HepG2 (cell line): ENCODE data around the gene NDEL1. TPM values are rescaled to one million over a fixed set of nuclear protein-coding genes. Genes with fewer than 3 reads are reported as not detected.

Experiments
- CCAR2 ChIP-seq: fragments of 200-400 bp; formaldehyde crosslinking; optimal IDR thresholded peaks from 2 replicates; pipeline ENCODE3; 2018; ENCODE audit warnings: low read depth, mild to moderate bottlenecking, low read length, moderate library complexity
- CREM ChIP-seq, 2 experiments: sonication (generic) in 1 of 2; formaldehyde crosslinking in 1 of 2; IDR thresholded peaks; 2 replicates each; pipeline versions ENCODE4 v1.4.0 to v1.6.1; 2016 to 2020; ENCODE audit warnings: antibody characterized with exemption in 1 of 2, mild to moderate bottlenecking in 1 of 2, missing genetic modification reagents in 1 of 2
- HES4 ChIP-seq: sonication (generic); formaldehyde crosslinking; IDR thresholded peaks from 2 replicates; pipeline ENCODE4 v1.9.0; 2021; ENCODE audit warnings: mild to moderate bottlenecking, missing genetic modification reagents, borderline replicate concordance
- HHEX ChIP-seq: IDR thresholded peaks from 2 replicates; pipeline ENCODE4 v1.6.1; 2016; ENCODE audit warnings: control low read depth
- KMT2A ChIP-seq: sonication (generic); formaldehyde crosslinking; IDR thresholded peaks from 2 replicates; pipeline ENCODE4 v1.4.0; 2020; ENCODE audit warnings: missing genetic modification reagents
- MTA3 ChIP-seq: sonication (generic); formaldehyde crosslinking; IDR thresholded peaks from 2 replicates; pipeline ENCODE4 v1.4.0; 2020; ENCODE audit warnings: missing genetic modification reagents
- NFE2L1 ChIP-seq: sonication (generic); formaldehyde crosslinking; IDR thresholded peaks from 2 replicates; pipeline ENCODE4 v1.4.0; 2020; ENCODE audit warnings: missing genetic modification reagents, mild to moderate bottlenecking, borderline replicate concordance
- NONO ChIP-seq, 2 experiments: fragments of 450-650 bp in 1 of 2; sonication (generic) in 1 of 2; formaldehyde crosslinking in 1 of 2; IDR thresholded peaks in 1 of 2; conservative IDR thresholded peaks in 1 of 2; 2 replicates each; pipeline versions ENCODE4 v1.6.1 to v1.8.0; 2017 to 2022; ENCODE audit warnings: mild to moderate bottlenecking in 1 of 2, missing genetic modification reagents in 1 of 2, moderate library complexity in 1 of 2
- NRL ChIP-seq: sonication (generic); formaldehyde crosslinking; IDR thresholded peaks from 2 replicates; pipeline ENCODE4 v1.5.0; 2020; ENCODE audit warnings: missing genetic modification reagents, mild to moderate bottlenecking, moderate library complexity, borderline replicate concordance
- SAP130 ChIP-seq: IDR thresholded peaks from 2 replicates; pipeline ENCODE4 v1.6.1; 2016; ENCODE audit warnings: low read depth
- SMAD9 ChIP-seq: sonication (generic); formaldehyde crosslinking; IDR thresholded peaks from 2 replicates; pipeline ENCODE4 v1.5.1; 2020; ENCODE audit warnings: mild to moderate bottlenecking, missing genetic modification reagents
- ZFP37 ChIP-seq: sonication (generic); formaldehyde crosslinking; IDR thresholded peaks from 2 replicates; pipeline ENCODE4 v1.4.0; 2020; ENCODE audit warnings: missing genetic modification reagents, borderline replicate concordance
- ZMYM3 ChIP-seq: sonication (generic); formaldehyde crosslinking; IDR thresholded peaks from 2 replicates; pipeline ENCODE4 v1.5.1; 2020; ENCODE audit warnings: mild to moderate bottlenecking, missing genetic modification reagents
- ZNF235 ChIP-seq: sonication (generic); formaldehyde crosslinking; IDR thresholded peaks from 2 replicates; pipeline ENCODE4 v1.8.1; 2023; ENCODE audit warnings: mild to moderate bottlenecking, missing genetic modification reagents, borderline replicate concordance
- ZNF260 ChIP-seq: sonication (generic); formaldehyde crosslinking; IDR thresholded peaks from 2 replicates; pipeline ENCODE4 v1.4.0; 2020; ENCODE audit warnings: missing genetic modification reagents, low read depth, mild to moderate bottlenecking, borderline replicate concordance
- ZNF44 ChIP-seq: sonication (generic); formaldehyde crosslinking; IDR thresholded peaks from 2 replicates; pipeline ENCODE4 v1.5.1; 2020; ENCODE audit warnings: mild to moderate bottlenecking, missing genetic modification reagents
- ZNF674 ChIP-seq: sonication (generic); formaldehyde crosslinking; IDR thresholded peaks from 2 replicates; pipeline ENCODE4 v1.5.0; 2020; ENCODE audit warnings: low read depth, mild to moderate bottlenecking, missing genetic modification reagents
- polyA plus RNA-seq, 8 experiments: library from polyadenylated mRNA; depleted of rRNA in 3 of 8; stranded (reverse) in 7 of 8; unstranded in 1 of 8; fragments of >200 nt; fragmentation: Illumina TruSeq in 4 of 8; extraction: Trizol in 4 of 8; gene quantifications; 2 replicates each; pipeline versions ENCODE4 v1.2.1 to v1.2.3, GENCODE V29; 2011 to 2016; ENCODE audit warnings: low read depth in 4 of 8, missing spikeins in 1 of 8, mixed read lengths in 1 of 8; ENCODE audit not compliant: insufficient read depth in 1 of 8
- total RNA-seq, 5 experiments: library from RNA; depleted of rRNA; stranded (reverse); fragments of >200 nt; fragmentation: Illumina TruSeq; extraction: Trizol; gene quantifications; 2 replicates each; pipeline ENCODE4 v1.2.3, GENCODE V29; 2016; ENCODE audit warnings: low read depth in 1 of 5
- TF ChIP-seq, protein P1 (sequence below): sonication (generic); formaldehyde crosslinking; IDR thresholded peaks from 2 replicates; pipeline ENCODE4 v1.4.0; 2020; ENCODE audit warnings: low read depth, mild to moderate bottlenecking, missing genetic modification reagents
- TF ChIP-seq, protein P2 (sequence below): sonication (generic); formaldehyde crosslinking; IDR thresholded peaks from 2 replicates; pipeline ENCODE4 v1.4.0; 2020; ENCODE audit warnings: missing genetic modification reagents
- TF ChIP-seq, protein P3 (sequence below): sonication (generic); formaldehyde crosslinking; IDR thresholded peaks from 2 replicates; pipeline ENCODE4 v1.9.0; 2021; ENCODE audit warnings: missing genetic modification reagents, borderline replicate concordance
- TF ChIP-seq, protein P4 (sequence below): sonication (generic); formaldehyde crosslinking; IDR thresholded peaks from 2 replicates; pipeline ENCODE4 v1.9.0; 2022; ENCODE audit warnings: missing genetic modification reagents, mild to moderate bottlenecking, borderline replicate concordance

The NDEL1 gene
- total and polyA plus RNA-seq, 2 of the 13 experiments (the other 11 are each of a cell fraction or from before 2014, with no cell fraction given): 59.8 to 153 TPM

- TF ChIP-seq ZFP37 (CRISPR knock-in tag) (no peak), ZNF44 (CRISPR knock-in tag) (no peak), MTA3 (CRISPR knock-in tag) (no peak), ZNF260 (no peak), KMT2A (CRISPR knock-in tag) (peak; percentile 85), ZNF674 (CRISPR knock-in tag) (no peak), CCAR2 (no peak), CREM (IDR thresholded peaks at IDR 0.05) (no peak), CREM (CRISPR knock-in tag; IDR thresholded peaks at IDR 0.05) (no peak), HHEX (CRISPR knock-in tag) (no peak), NFE2L1 (CRISPR knock-in tag) (no peak), ZMYM3 (CRISPR knock-in tag) (no peak), SMAD9 (CRISPR knock-in tag) (peak; percentile 25; the same call in 1 of the 2 replicates), HES4 (CRISPR knock-in tag) (no peak), ZNF235 (0 out of 2 replicates have a peak, but pooled peaks have one; percentile 24), SAP130 (CRISPR knock-in tag) (peak; percentile 90), NONO (IDR thresholded peaks at IDR 0.05) (no peak), NONO (CRISPR knock-in tag; conservative IDR thresholded peaks at IDR 0.05) (peak; percentile 75), NRL (no peak)
- TF ChIP-seq, protein P1, sequence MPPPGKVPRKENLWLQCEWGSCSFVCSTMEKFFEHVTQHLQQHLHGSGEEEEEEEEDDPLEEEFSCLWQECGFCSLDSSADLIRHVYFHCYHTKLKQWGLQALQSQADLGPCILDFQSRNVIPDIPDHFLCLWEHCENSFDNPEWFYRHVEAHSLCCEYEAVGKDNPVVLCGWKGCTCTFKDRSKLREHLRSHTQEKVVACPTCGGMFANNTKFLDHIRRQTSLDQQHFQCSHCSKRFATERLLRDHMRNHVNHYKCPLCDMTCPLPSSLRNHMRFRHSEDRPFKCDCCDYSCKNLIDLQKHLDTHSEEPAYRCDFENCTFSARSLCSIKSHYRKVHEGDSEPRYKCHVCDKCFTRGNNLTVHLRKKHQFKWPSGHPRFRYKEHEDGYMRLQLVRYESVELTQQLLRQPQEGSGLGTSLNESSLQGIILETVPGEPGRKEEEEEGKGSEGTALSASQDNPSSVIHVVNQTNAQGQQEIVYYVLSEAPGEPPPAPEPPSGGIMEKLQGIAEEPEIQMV (CRISPR knock-in tag): 0 out of 2 replicates have a peak, but pooled peaks have one; percentile 6
- TF ChIP-seq, protein P2, sequence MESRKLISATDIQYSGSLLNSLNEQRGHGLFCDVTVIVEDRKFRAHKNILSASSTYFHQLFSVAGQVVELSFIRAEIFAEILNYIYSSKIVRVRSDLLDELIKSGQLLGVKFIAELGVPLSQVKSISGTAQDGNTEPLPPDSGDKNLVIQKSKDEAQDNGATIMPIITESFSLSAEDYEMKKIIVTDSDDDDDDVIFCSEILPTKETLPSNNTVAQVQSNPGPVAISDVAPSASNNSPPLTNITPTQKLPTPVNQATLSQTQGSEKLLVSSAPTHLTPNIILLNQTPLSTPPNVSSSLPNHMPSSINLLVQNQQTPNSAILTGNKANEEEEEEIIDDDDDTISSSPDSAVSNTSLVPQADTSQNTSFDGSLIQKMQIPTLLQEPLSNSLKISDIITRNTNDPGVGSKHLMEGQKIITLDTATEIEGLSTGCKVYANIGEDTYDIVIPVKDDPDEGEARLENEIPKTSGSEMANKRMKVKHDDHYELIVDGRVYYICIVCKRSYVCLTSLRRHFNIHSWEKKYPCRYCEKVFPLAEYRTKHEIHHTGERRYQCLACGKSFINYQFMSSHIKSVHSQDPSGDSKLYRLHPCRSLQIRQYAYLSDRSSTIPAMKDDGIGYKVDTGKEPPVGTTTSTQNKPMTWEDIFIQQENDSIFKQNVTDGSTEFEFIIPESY (CRISPR knock-in tag): no peak
- TF ChIP-seq, protein P3, sequence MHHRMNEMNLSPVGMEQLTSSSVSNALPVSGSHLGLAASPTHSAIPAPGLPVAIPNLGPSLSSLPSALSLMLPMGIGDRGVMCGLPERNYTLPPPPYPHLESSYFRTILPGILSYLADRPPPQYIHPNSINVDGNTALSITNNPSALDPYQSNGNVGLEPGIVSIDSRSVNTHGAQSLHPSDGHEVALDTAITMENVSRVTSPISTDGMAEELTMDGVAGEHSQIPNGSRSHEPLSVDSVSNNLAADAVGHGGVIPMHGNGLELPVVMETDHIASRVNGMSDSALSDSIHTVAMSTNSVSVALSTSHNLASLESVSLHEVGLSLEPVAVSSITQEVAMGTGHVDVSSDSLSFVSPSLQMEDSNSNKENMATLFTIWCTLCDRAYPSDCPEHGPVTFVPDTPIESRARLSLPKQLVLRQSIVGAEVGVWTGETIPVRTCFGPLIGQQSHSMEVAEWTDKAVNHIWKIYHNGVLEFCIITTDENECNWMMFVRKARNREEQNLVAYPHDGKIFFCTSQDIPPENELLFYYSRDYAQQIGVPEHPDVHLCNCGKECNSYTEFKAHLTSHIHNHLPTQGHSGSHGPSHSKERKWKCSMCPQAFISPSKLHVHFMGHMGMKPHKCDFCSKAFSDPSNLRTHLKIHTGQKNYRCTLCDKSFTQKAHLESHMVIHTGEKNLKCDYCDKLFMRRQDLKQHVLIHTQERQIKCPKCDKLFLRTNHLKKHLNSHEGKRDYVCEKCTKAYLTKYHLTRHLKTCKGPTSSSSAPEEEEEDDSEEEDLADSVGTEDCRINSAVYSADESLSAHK (CRISPR knock-in tag): no peak
- TF ChIP-seq, protein P4, sequence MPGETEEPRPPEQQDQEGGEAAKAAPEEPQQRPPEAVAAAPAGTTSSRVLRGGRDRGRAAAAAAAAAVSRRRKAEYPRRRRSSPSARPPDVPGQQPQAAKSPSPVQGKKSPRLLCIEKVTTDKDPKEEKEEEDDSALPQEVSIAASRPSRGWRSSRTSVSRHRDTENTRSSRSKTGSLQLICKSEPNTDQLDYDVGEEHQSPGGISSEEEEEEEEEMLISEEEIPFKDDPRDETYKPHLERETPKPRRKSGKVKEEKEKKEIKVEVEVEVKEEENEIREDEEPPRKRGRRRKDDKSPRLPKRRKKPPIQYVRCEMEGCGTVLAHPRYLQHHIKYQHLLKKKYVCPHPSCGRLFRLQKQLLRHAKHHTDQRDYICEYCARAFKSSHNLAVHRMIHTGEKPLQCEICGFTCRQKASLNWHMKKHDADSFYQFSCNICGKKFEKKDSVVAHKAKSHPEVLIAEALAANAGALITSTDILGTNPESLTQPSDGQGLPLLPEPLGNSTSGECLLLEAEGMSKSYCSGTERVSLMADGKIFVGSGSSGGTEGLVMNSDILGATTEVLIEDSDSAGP (CRISPR knock-in tag): peak; percentile 57; the same call in 1 of the 2 replicates
Observed at GRCh38 chr17:8435245-8436168, at the start of gene NDEL1 (continued).
